GM12801 (cell line): ENCODE measurements around the gene KLK4.

ENCODE experiments used
- CTCF ChIP-seq: IDR thresholded peaks from one replicate; pipeline ENCODE4 v1.5.1; 2011; ENCODE audit warnings: control low read depth; ENCODE audit not compliant: insufficient read length; ENCODE audit errors: extremely low read depth

Gene KLK4

GRCh38 chr19:50943074-50943828 lies 32.1 kb upstream of the KLK4 start:
- no peak for TF ChIP-seq CTCF

- TF ChIP-seq CTCF = no peak
These were observed 28.4 kb upstream of the KLK4 start for GRCh38 chr19:50939596-50939995.

- TF ChIP-seq CTCF = no peak
These were observed 22.4 kb upstream of the KLK4 start for GRCh38 chr19:50933640-50934039.

- no peak for TF ChIP-seq CTCF
These were observed 21.5 kb upstream of the KLK4 start for GRCh38 chr19:50932690-50933083.

GRCh38 chr19:50932018-50932689 lies 21.0 kb upstream of the KLK4 start:
- TF ChIP-seq CTCF = no peak

GRCh38 chr19:50931023-50931422 lies 19.8 kb upstream of the KLK4 start:
- TF ChIP-seq CTCF = no peak

GRCh38 chr19:50928831-50929230 lies 17.6 kb upstream of the KLK4 start:
- no peak for TF ChIP-seq CTCF
